HG02571 (cell line): Measurements from ENCODE around the gene TNP1.

Experiments used
- ATAC-seq: cut with Tn5 transposase; IDR thresholded peaks from one replicate; pipeline ENCODE4 v1.9.1; 2021; ENCODE audit warnings: mild to moderate bottlenecking, moderate library complexity; ENCODE audit not compliant: unreplicated experiment

Gene TNP1

GRCh38 chr2:216845426-216845825 is 14.4 kb downstream of the TNP1 start:
- ATAC-seq = no peak

GRCh38 chr2:216842636-216843035 is 17.2 kb downstream of the TNP1 start:
- ATAC-seq = no peak

GRCh38 chr2:216839688-216840087 is 20.2 kb downstream of the TNP1 start:
- ATAC-seq = no peak

- ATAC-seq = no peak
Measured at GRCh38 chr2:216838151-216838550, 21.7 kb downstream of the TNP1 start.

GRCh38 chr2:216837740-216838139 is 22.1 kb downstream of the TNP1 start:
- ATAC-seq = no peak

- ATAC-seq = no peak
Measured at GRCh38 chr2:216833061-216833460, 26.8 kb downstream of the TNP1 start.

GRCh38 chr2:216830346-216830745 is 29.5 kb downstream of the TNP1 start:
- no peak for ATAC-seq

- ATAC-seq = no peak
Measured at GRCh38 chr2:216829533-216829932, 30.3 kb downstream of the TNP1 start.

GRCh38 chr2:216827073-216827720 is 32.7 kb downstream of the TNP1 start:
- ATAC-seq = no peak

- ATAC-seq = no peak
Measured at GRCh38 chr2:216822470-216822869, 37.4 kb downstream of the TNP1 start.

- ATAC-seq = no peak
Measured at GRCh38 chr2:216820709-216821108, 39.2 kb downstream of the TNP1 start.

GRCh38 chr2:216819766-216820165 is 40.1 kb downstream of the TNP1 start:
- ATAC-seq = no peak

- ATAC-seq = no peak
Measured at GRCh38 chr2:216819055-216819454, 40.8 kb downstream of the TNP1 start.

GRCh38 chr2:216810399-216811160 is 49.3 kb downstream of the TNP1 start:
- no peak for ATAC-seq
